Nucleus accumbens (tissue), 56 donors: ENCODE data around the gene SAE1.

Experiments
- DNase-seq, 56 donors: peaks; one replicate each; lab custom pipeline; 2025; lab: John Stamatoyannopoulos, UW

Gene SAE1

GRCh38 chr19:47200530-47200929 is 69.9 kb downstream of the SAE1 start:
- no peak for DNase-seq

- DNase-seq: no peak
Measured at GRCh38 chr19:47203254-47203653, 72.6 kb downstream of the SAE1 start.

GRCh38 chr19:47209319-47210179 is 78.9 kb downstream of the SAE1 start:
- DNase-seq: no peak

- no peak for DNase-seq
Measured at GRCh38 chr19:47210180-47210490, 79.5 kb downstream of the SAE1 start.

- peak in 45 of 56 donors; percentile 4 to 85 (median 31) for DNase-seq
Measured at GRCh38 chr19:47210689-47211316, 80.2 kb downstream of the SAE1 start.

GRCh38 chr19:47215581-47215980 is 84.9 kb downstream of the SAE1 start:
- no peak for DNase-seq

GRCh38 chr19:47221080-47221841 is 90.6 kb downstream of the SAE1 start:
- no peak for DNase-seq

GRCh38 chr19:47221890-47222289 is 91.3 kb downstream of the SAE1 start:
- DNase-seq: no peak

GRCh38 chr19:47225746-47226425 is 95.3 kb downstream of the SAE1 start:
- peak in 54 of 56 donors; percentile 21 to 91 (median 76) for DNase-seq

- peak in 37 of 56 donors; percentile 12 to 70 (median 35) for DNase-seq
Measured at GRCh38 chr19:47226426-47227351, 96.1 kb downstream of the SAE1 start.

- DNase-seq: peak in 41 of 56 donors; percentile 1 to 66 (median 33)
Measured at GRCh38 chr19:47227352-47228167, 96.9 kb downstream of the SAE1 start.

- peak in 17 of 56 donors; percentile 11 to 41 (median 28) for DNase-seq
Measured at GRCh38 chr19:47228168-47228936, 97.7 kb downstream of the SAE1 start.

GRCh38 chr19:47228937-47229675 is 98.5 kb downstream of the SAE1 start:
- peak in 29 of 56 donors; percentile 7 to 59 (median 32) for DNase-seq

GRCh38 chr19:47229676-47230053 is 99.0 kb downstream of the SAE1 start:
- DNase-seq: peak in 17 of 56 donors; percentile 8 to 59 (median 32)

- peak in 41 of 56 donors; percentile 9 to 83 (median 35) for DNase-seq
Measured at GRCh38 chr19:47230054-47230920, 99.7 kb downstream of the SAE1 start.

GRCh38 chr19:47230921-47231214 is 100.2 kb downstream of the SAE1 start, which contains the start of gene BBC3:
Gene BBC3, minus strand, starts transcription at chr19:47231199. Its CDS starts 2,768 bp downstream, at chr19:47228431.
- DNase-seq: no peak
